ENCODE data around the gene BCL2L15. TPM values are rescaled to one million over a fixed set of nuclear protein-coding genes. Genes with fewer than 3 reads are reported as not detected.

Gene BCL2L15
- total and polyA plus RNA-seq, 2 of the 13 experiments (the other 11 are each of a cell fraction or from before 2014, with no cell fraction given): 0.03 to 0.27 TPM

GRCh38 chr1:113904293-113904673 is 16.9 kb upstream of the BCL2L15 start:
- FAIRE-seq: no peak
- CTCF ChIA-PET (ENCODE audit: low intra/inter-chr PET ratio, low total read pairs): interaction anchor here (0.9 to 2.0 kb wide), 2 partner anchors 25 to 69 kb away, joined by 3 to 6 read pairs; partner anchors contain the start of gene HIPK1

More at GRCh38 chr1:113904293-113904673, 16.9 kb upstream of the BCL2L15 start:
- Histone ChIP-seq H4K20me1 (ENCODE audit: insufficient read depth, low read length) (no peaks in the 10 kb centered on the region), H3K4me2 (ENCODE audit: low read depth, low read length) (peak overlapping the region; percentile 96), H3K27me3 (ENCODE audit: control insufficient read depth in 1 of 2, insufficient read depth in 2 of 2, low read length in 2 of 2) (no peaks in the 10 kb centered on the region; a peak in 1 of 5 replicates), H3K36me3 (replicated peaks in 1 of 2; ENCODE audit: control insufficient read depth in 1 of 2, insufficient read depth in 2 of 2, low read length in 2 of 2) (peaks cover 4 to 22% of the 10 kb centered on the region in 2 experiments; a peak in 4 of 5 replicates), H3K4me3 (replicated peaks in 1 of 3; ENCODE audit: insufficient read depth in 1 of 3, low read depth in 2 of 3, low read length in 3 of 3) (peak overlapping the region; percentile 67 to 90 (median 73)), H2AFZ (ENCODE audit: low read length) (peak overlapping the region; percentile 64), H3K9me3 (ENCODE audit: low read length) (no peaks in the 10 kb centered on the region), H3K79me2 (ENCODE audit: insufficient read depth, low read length) (peaks cover 16% of the 10 kb centered on the region), H3K9ac (ENCODE audit: insufficient read depth, low read depth, low read length) (peak overlapping the region; percentile 84), H3K4me1 (ENCODE audit: insufficient read depth, low read length) (peaks cover 24% of the 10 kb centered on the region; the same call in 1 of the 2 replicates), H3K27ac (ENCODE audit: extremely low read length, insufficient read depth, low read length) (peak overlapping the region; percentile 78)
- TF ChIP-seq MXD3 (CRISPR knock-in tag; IDR thresholded peaks at IDR 0.05) (0 out of 2 replicates have a peak, but pooled peaks have one; percentile 4), GLI4 (CRISPR knock-in tag; IDR thresholded peaks at IDR 0.05; ENCODE audit: borderline replicate concordance) (0 out of 2 replicates have a peak, but pooled peaks have one; percentile 41), KLF11 (CRISPR knock-in tag; IDR thresholded peaks at IDR 0.05) (0 out of 2 replicates have a peak, but pooled peaks have one; percentile 1), ZNF598 (CRISPR knock-in tag; IDR thresholded peaks at IDR 0.05; ENCODE audit: borderline replicate concordance) (0 out of 2 replicates have a peak, but pooled peaks have one; percentile 7), SMAD3 (CRISPR knock-in tag; IDR thresholded peaks at IDR 0.05) (0 out of 2 replicates have a peak, but pooled peaks have one; percentile 26), ZNF430 (CRISPR knock-in tag; IDR thresholded peaks at IDR 0.05) (peak; percentile 29; the same call in 1 of the 2 replicates), ELF1 (CRISPR knock-in tag; IDR thresholded peaks at IDR 0.05) (no peak), ZBTB4 (CRISPR knock-in tag; IDR thresholded peaks at IDR 0.05; ENCODE audit: borderline replicate concordance) (peak; percentile 7; the same call in 1 of the 2 replicates), ZNF879 (CRISPR knock-in tag; IDR thresholded peaks at IDR 0.05) (0 out of 2 replicates have a peak, but pooled peaks have one; percentile 7), ZNF280B (CRISPR knock-in tag; IDR thresholded peaks at IDR 0.05; ENCODE audit: borderline replicate concordance) (no peak), TEF (CRISPR knock-in tag; IDR thresholded peaks at IDR 0.05) (no peak), ZNF776 (CRISPR knock-in tag; IDR thresholded peaks at IDR 0.05) (0 out of 2 replicates have a peak, but pooled peaks have one; percentile 4), ZNF605 (CRISPR knock-in tag; IDR thresholded peaks at IDR 0.05) (0 out of 2 replicates have a peak, but pooled peaks have one; percentile 4), STAG1 (CRISPR knock-in tag; IDR thresholded peaks at IDR 0.05) (0 out of 2 replicates have a peak, but pooled peaks have one; percentile 3), ZNF235 (CRISPR knock-in tag; IDR thresholded peaks at IDR 0.05; ENCODE audit: borderline replicate concordance) (0 out of 2 replicates have a peak, but pooled peaks have one; percentile 19), ZNF775 (CRISPR knock-in tag; IDR thresholded peaks at IDR 0.05; ENCODE audit: borderline replicate concordance) (no peak), ZNF614 (CRISPR knock-in tag; IDR thresholded peaks at IDR 0.05; ENCODE audit: borderline replicate concordance) (0 out of 2 replicates have a peak, but pooled peaks have one; percentile 20), MYC (CRISPR knock-in tag; IDR thresholded peaks at IDR 0.05; ENCODE audit: borderline replicate concordance) (0 out of 2 replicates have a peak, but pooled peaks have one; percentile 1)
- ATAC-seq (peak; percentile 48), DNase-seq (ENCODE audit: low spot score) (no peak)
- in situ Hi-C loops (cut with HindIII; ENCODE audit: extremely low pct_ligation_motif_present, low pct_unique_long_range_greater_than_20kb) (no loop called here), intact Hi-C loops (cut with micrococcal nuclease; ENCODE audit: unreplicated experiment) (no loop called here)
- BruUV-seq (replicated peaks): TSS peak; percentile 73
- POLR2A ChIA-PET: interaction anchor here (0.8 to 3.5 kb wide), 3 partner anchors 25 to 145 kb away, joined by 4 to 102 read pairs (median 9); partner anchors contain the start of genes HIPK1, PHTF1 and RSBN1
- 0% methylated on average over 8 of the region's 11 CpGs for WGBS (ENCODE audit: low lambda C conversion rate)

All from HepG2 (cell line).